Upper lobe of left lung (tissue), 4 donors: ENCODE results near the gene TATDN2.

Experiments
- CTCF ChIP-seq, 6 experiments: fragments of 450-650 bp in 4 of 6; fragments of 200-600 bp in 2 of 6; sonication (generic) in 2 of 6; IDR thresholded peaks; one replicate each; pipeline ENCODE4 v1.5.1; 2016 to 2019; ENCODE audit warnings: antibody characterized with exemption in 6 of 6
- EP300 ChIP-seq, 4 donors: sonication (generic); formaldehyde crosslinking; IDR thresholded peaks; one replicate each; pipeline ENCODE4 v1.5.1; 2017; ENCODE audit warnings: antibody characterized with exemption in 4 of 4, control low read depth in 2 of 4
- POLR2A ChIP-seq, 4 donors: fragments of 450-650 bp; IDR thresholded peaks; one replicate each; pipeline ENCODE4 v1.5.1; 2016 to 2017; ENCODE audit warnings: antibody characterized with exemption in 4 of 4, mild to moderate bottlenecking in 2 of 4

- no peak for TF ChIP-seq CTCF (IDR thresholded peaks at IDR 0.05)
- TF ChIP-seq POLR2A (IDR thresholded peaks at IDR 0.05), result no peak
- no peak for TF ChIP-seq EP300 (IDR thresholded peaks at IDR 0.05)
Observed at GRCh38 chr3:10294030-10294586, 45.8 kb downstream of the TATDN2 start.
